ENCODE data around the gene MBP.

Gene MBP

DNA sequence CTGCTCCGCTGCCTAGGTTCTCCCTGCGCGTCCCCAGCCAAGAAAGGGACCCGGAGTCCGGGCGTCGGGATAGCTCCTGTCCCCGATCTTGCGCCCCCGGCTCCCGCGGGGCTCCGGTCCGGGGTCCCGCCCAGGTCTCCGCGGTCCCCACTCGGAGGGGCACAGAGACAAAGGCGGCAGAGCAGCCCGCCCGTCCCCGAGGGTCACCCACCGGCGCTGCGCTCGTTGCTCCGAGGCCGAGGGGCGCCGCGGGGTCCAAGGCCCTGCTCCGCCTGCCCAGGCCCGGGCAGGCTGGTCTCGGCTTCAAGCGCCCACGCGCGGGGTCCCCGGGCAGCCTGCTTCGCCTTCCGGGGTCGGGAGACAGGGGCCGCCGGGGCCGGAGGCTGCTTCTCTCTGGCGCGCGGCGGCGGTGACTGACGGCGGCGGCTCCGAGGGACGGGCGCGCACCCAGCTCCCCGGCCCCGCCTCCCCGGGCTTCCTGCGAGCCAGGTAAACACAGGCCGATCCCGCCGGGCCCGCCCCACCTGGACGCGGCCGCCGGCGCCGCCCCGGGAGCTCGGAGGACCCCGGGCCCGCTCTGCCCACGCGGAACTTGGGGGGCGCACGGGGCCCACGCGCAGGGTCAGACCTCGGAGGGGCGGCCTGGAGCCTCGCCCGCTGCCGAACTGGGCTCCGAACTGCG, at the start of gene MBP:
Gene MBP, minus strand, starts transcription at position 415 of the 682 bp plus-strand sequence. CDS start 27,522 bp downstream, outside the sequence.
- DNase-seq: peak; percentile 73

- DNase-seq: no peak
Measured at GRCh38 chr18:77181950-77182707, 49.5 kb upstream of the MBP start.

GRCh38 chr18:77178559-77178958, 46.0 kb upstream of the MBP start:
- no peak for DNase-seq

- DNase-seq: no peak
Measured at GRCh38 chr18:77177009-77177408, 44.4 kb upstream of the MBP start.

DNA sequence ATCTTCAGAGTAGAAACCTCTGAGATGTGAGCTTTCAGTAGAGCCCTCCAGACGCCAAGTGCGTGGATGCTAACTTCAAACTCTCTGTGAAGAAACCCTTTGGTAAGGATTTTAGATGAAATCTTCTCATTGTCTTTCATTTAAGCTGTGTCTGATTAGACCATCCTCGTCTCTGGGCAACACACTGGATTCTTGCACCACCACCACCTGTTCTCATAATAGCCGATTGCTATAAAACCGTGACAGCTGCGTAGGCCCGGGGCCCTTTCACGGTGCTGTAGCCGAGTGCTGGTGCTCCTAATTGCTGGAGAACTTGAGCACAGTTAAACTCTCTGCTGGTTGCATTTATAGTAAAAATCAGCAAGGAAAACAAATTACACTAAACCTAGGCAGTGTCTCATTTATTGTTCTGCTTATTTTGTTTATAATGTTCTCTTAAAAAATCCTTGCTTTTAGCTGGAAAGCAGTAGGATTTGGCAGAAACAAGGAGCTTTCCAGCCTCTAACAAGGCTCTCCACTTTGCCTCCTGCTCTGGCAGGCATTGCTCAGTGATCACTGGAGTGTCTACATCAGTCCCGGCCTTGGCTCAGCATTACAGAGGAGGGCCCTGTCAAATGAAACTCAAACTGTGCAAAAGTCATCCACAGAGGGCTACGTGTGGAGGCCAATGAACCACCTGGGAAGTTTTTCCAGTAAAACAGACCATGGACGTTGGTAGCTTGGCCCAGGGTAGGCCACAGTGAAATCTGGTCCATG, 40.9 kb upstream of the MBP start:
- no peak for DNase-seq

GRCh38 chr18:77170890-77171410, 38.4 kb upstream of the MBP start:
- DNase-seq: no peak

DNA sequence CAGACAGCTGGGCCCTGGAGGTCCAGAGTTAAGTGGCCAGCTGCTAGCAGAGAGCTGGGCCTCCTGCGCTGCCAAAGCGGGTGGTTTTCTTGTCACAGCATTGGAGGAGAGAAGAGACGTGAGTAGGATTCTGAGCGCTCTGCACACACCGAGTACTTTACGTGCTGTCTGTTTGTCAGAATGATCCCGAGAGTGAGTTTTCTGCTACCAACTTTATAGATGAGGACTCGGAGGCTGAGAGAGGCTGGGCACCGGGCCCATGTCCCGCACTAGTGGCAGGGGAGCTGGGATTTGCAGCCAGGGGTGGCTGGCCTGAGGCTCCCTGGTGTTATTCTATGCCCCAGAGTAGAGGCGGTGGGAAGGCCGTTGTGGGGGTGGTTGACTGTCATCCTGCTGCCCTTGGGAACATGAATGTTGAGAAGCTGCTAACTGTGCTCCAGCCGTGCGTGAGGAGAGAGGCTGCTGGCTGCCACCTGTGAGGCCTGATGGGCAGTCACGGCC, 36.3 kb upstream of the MBP start:
- no peak for DNase-seq

DNA sequence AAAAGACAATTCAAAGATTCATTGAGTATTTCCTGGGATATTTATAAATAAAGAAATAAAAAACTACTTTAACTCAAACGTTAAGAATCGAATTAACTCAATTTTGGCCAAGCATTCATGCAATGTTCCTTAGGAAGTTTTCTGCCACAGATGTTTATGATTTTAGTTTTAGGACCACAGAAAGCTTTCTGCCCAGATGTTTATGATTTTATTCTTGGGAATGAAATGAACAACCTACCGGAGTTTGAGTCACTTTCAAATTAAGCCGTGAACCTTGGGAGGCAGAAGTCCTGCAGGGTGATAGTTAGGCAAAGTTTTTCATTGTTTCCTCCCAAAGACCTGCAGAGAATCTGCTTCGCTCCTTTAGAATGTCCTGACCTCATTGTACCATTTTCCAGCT, 34.7 kb upstream of the MBP start:
- no peak for DNase-seq

DNA sequence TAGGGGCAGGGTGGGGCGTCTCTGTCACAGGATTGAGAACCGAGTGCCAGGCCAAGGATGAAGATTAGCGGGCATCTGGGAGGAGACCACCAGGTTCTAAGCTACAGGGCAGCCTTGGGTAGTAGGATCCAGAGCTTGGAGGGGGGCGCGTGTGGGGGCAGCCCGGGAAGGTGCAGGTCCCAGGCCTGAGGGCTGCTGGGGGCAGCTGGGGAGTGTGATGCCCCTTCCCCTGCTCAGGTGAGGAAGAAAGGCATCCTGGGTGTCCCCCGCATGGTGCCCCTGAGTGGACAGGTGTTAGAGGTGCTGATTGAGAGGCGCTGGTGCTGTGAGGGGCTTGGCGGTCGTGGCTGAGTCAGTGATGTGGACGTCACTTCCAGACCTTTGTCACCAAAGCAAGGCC, 33.9 kb upstream of the MBP start:
- no peak for DNase-seq

- no peak for DNase-seq
Measured at GRCh38 chr18:77165503-77166188, 33.1 kb upstream of the MBP start.

- DNase-seq: no peak
Measured at GRCh38 chr18:77164763-77165485, 32.3 kb upstream of the MBP start.

DNA sequence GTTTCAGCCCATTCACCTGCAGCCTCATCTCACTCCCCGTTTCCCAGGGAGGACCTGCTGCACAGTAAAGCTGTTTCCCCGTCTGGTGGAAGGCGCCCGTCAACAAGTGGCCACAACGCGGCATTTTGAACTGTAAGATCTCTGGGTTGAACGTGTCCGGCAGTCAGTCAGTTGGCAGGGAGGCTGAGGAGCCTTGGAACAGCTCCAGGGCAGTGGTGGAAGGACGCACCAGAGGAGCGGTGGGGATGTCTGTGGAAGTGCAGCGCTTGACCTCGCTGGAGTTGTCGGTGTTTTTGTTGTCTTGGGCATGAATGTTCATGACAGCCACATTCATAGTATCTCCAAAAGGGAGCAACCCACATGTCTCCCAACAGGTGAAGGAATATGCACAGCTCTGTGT, 31.4 kb upstream of the MBP start:
- no peak for DNase-seq

- no peak for DNase-seq
Measured at GRCh38 chr18:77162580-77162979, 30.0 kb upstream of the MBP start.

DNA sequence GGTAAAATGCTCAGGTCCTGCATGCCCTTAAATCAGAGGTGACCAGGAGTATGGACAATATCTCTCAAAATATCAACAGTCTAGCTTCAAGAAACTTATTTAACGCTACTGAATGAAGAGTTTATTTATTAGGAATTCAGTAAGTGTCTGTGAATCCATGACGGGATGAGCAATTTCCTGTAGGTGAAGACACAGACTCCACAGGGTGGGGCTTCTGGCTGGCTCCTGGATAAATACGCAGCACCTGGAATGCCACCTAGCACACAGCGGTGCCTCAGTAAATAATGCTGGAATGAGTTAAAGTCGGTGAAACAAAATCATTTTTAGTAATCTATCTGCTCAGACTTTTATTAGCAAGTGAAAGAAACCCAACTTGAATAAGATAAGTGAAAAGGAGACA, 29.4 kb upstream of the MBP start:
- DNase-seq: no peak

GRCh38 chr18:77161383-77161782, 28.8 kb upstream of the MBP start:
- DNase-seq: no peak

GRCh38 chr18:77160515-77160914, 27.9 kb upstream of the MBP start:
- DNase-seq: no peak

DNA sequence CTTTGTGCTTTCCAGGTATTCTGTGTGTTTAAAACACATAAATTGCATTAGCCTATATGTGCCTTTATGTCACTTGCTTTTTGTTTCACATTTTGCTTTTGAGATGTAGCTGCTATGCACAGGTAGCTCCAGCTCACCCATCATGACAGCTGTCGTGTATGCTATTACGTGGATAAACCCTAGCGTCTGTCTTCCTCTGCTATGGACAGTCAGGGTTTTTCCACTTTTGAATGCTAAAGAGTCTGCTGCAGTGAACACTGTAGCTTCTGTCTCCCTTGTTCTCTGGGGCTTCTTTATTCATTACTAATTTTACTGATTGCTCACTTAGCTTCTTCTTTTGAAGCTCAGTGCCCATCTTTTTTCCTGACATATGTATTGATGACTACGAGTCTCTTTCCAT, 24.7 kb upstream of the MBP start:
- DNase-seq: no peak

GRCh38 chr18:77155031-77155430, 22.4 kb upstream of the MBP start:
- no peak for DNase-seq

DNA sequence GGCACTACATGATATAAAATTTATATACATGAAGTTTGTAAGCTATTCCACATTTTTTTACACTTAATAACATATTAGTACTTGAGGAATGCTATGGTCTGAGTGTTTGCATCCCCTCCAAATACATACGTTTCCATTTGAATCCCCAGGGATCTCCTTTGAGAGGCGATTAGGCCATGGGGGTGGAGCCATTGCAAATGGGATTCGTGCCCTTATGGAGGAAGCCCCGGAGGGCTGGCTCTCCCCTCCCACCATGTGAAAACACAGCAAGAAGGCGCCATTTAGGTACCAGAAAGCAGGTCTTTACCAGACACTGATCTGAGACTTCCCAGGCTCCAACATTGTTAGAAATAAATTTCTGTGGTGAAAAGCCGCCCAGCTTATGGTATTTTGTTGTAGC, 20.8 kb upstream of the MBP start:
- DNase-seq: no peak

- DNase-seq: no peak
Measured at GRCh38 chr18:77151772-77152520, 19.4 kb upstream of the MBP start.

DNA sequence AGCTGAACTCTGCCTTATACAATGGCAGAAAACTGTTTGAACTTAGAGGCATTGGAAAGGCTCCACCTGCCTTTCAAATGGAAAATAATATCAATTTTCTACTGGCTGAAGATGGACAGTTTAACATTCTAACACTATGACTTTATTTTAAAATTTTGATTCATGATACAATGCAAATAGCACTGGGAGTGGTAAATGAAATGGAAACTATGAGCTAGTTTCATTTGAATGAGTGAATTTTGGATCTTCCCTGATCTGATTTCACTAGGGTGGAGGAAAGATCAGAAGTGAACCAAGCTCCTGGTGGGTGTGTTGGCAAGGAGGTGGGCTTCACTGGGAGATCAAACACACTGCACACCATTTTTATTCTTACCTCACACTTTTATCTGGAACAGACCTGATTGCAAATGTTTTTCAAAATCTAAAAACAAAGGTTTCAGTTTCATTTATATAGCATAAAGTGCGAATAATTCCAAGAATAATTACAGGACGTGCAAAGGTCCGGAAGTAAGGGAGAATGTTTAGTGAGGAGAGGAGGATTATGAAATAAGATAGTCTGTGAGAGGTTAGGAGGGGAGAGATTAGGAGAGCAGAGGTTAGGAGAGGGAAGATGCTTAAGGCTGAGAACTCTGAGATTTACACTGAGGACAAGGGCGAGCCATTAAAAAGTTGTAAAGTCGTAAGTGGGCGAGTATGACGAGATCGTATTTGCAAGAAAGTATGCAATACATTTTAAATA, 18.6 kb upstream of the MBP start:
- DNase-seq: no peak
